SK-N-MC (cell line): ENCODE data around the gene SLC1A5.

ENCODE experiments used
- EZH2 ChIP-seq: fragments of 200-600 bp; sonication (generic); IDR thresholded peaks from one replicate; pipeline ENCODE4 v1.6.1; 2017; ENCODE audit warnings: antibody characterized with exemption
- FOXP2 ChIP-seq: optimal IDR thresholded peaks from 2 replicates; pipeline ENCODE3; 2011; ENCODE audit warnings: mild to moderate bottlenecking, moderate library complexity; ENCODE audit not compliant: insufficient read depth; ENCODE audit errors: extremely low read length, control extremely low read depth
- POLR2AphosphoS5 ChIP-seq: IDR thresholded peaks from 2 replicates; pipeline ENCODE4 v1.6.1; 2012; ENCODE audit warnings: mild to moderate bottlenecking, low read depth, low read length, borderline replicate concordance

GRCh38 chr19:46821512-46822409 is 33.4 kb upstream of the SLC1A5 start:
- no peak for TF ChIP-seq EZH2
- TF ChIP-seq POLR2AphosphoS5, result no peak
- no peak for TF ChIP-seq FOXP2
